ENCODE results near the gene SSB.

Gene SSB

GRCh38 chr2:169765523-169765922 is 33.1 kb upstream of the SSB start:
- no peak overlapping the region for H3K4me3 ChIP-seq (ENCODE audit: low read length)
- no peak overlapping the region for H3K9ac ChIP-seq (ENCODE audit: low read depth, low read length)
- H3K27ac ChIP-seq (ENCODE audit: low read depth, low read length), result no peak overlapping the region
- no peaks in the 10 kb centered on the region for H3K27me3 ChIP-seq (ENCODE audit: insufficient read depth, low read length)
- no peaks in the 10 kb centered on the region for H3K36me3 ChIP-seq (ENCODE audit: insufficient read depth, low read length)
- WGBS, result 92% methylated on average over 6 of the region's 6 CpGs
- no peaks in the 10 kb centered on the region for H3K9me3 ChIP-seq (ENCODE audit: insufficient read depth, low read depth, low read length)
- H3K4me1 ChIP-seq (ENCODE audit: insufficient read depth, low read length), result no peaks in the 10 kb centered on the region

- WGBS, result 52% methylated on average over 12 of the region's 12 CpGs
- no peaks in the 10 kb centered on the region for H3K27me3 ChIP-seq (ENCODE audit: insufficient read depth, low read length)
Measured at GRCh38 chr2:169767243-169767888, 31.3 kb upstream of the SSB start.

GRCh38 chr2:169768262-169768995 is 30.2 kb upstream of the SSB start:
- Histone ChIP-seq H3K4me3 (ENCODE audit: low read length) (no peak overlapping the region), H3K36me3 (ENCODE audit: insufficient read depth, low read length) (no peaks in the 10 kb centered on the region), H3K4me1 (ENCODE audit: insufficient read depth, low read length) (no peaks in the 10 kb centered on the region), H3K9ac (ENCODE audit: low read depth, low read length) (no peak overlapping the region), H3K9me3 (ENCODE audit: insufficient read depth, low read depth, low read length) (no peaks in the 10 kb centered on the region), H3K27me3 (ENCODE audit: insufficient read depth, low read length) (no peaks in the 10 kb centered on the region), H3K27ac (ENCODE audit: low read depth, low read length) (no peak overlapping the region)
- WGBS, result 96% methylated on average over 72 of the region's 72 CpGs

More at GRCh38 chr2:169767243-169767888, 31.3 kb upstream of the SSB start:
- Histone ChIP-seq H3K27ac (ENCODE audit: low read depth, low read length) (no peak overlapping the region), H3K9me3 (ENCODE audit: insufficient read depth, low read depth, low read length) (no peaks in the 10 kb centered on the region), H3K36me3 (ENCODE audit: insufficient read depth, low read length) (no peaks in the 10 kb centered on the region), H3K9ac (ENCODE audit: low read depth, low read length) (no peak overlapping the region), H3K4me3 (ENCODE audit: low read length) (no peak overlapping the region), H3K4me1 (ENCODE audit: insufficient read depth, low read length) (no peaks in the 10 kb centered on the region)

- 96% methylated on average over 5 of the region's 5 CpGs for WGBS
- no peaks in the 10 kb centered on the region for H3K27me3 ChIP-seq (ENCODE audit: insufficient read depth, low read length)
Measured at GRCh38 chr2:169771021-169771420, 27.6 kb upstream of the SSB start.

GRCh38 chr2:169771612-169772011 is 27.1 kb upstream of the SSB start:
- H3K36me3 ChIP-seq (ENCODE audit: insufficient read depth, low read length), result no peaks in the 10 kb centered on the region; the same call in 1 of the 2 replicates
- no peaks in the 10 kb centered on the region for H3K9me3 ChIP-seq (ENCODE audit: insufficient read depth, low read depth, low read length)
- 93% methylated on average over 2 of the region's 2 CpGs for WGBS
- H3K4me3 ChIP-seq (ENCODE audit: low read length), result no peak overlapping the region
- no peaks in the 10 kb centered on the region for H3K27me3 ChIP-seq (ENCODE audit: insufficient read depth, low read length)
- no peak overlapping the region for H3K27ac ChIP-seq (ENCODE audit: low read depth, low read length)
- H3K9ac ChIP-seq (ENCODE audit: low read depth, low read length), result no peak overlapping the region
- H3K4me1 ChIP-seq (ENCODE audit: insufficient read depth, low read length), result no peaks in the 10 kb centered on the region

More at GRCh38 chr2:169771021-169771420, 27.6 kb upstream of the SSB start:
- Histone ChIP-seq H3K4me1 (ENCODE audit: insufficient read depth, low read length) (no peaks in the 10 kb centered on the region), H3K36me3 (ENCODE audit: insufficient read depth, low read length) (no peaks in the 10 kb centered on the region; the same call in 1 of the 2 replicates), H3K9me3 (ENCODE audit: insufficient read depth, low read depth, low read length) (no peaks in the 10 kb centered on the region), H3K27ac (ENCODE audit: low read depth, low read length) (no peak overlapping the region), H3K9ac (ENCODE audit: low read depth, low read length) (no peak overlapping the region), H3K4me3 (ENCODE audit: low read length) (no peak overlapping the region)

- Histone ChIP-seq H3K9ac (ENCODE audit: low read depth, low read length) (no peak overlapping the region), H3K4me3 (ENCODE audit: low read length) (no peak overlapping the region), H3K27me3 (ENCODE audit: insufficient read depth, low read length) (no peaks in the 10 kb centered on the region), H3K36me3 (ENCODE audit: insufficient read depth, low read length) (no peaks in the 10 kb centered on the region; the same call in 1 of the 2 replicates), H3K9me3 (ENCODE audit: insufficient read depth, low read depth, low read length) (no peaks in the 10 kb centered on the region), H3K27ac (ENCODE audit: low read depth, low read length) (no peak overlapping the region), H3K4me1 (ENCODE audit: insufficient read depth, low read length) (no peaks in the 10 kb centered on the region)
- WGBS, result 100% methylated on average over 1 of the region's 2 CpGs
Measured at GRCh38 chr2:169772651-169773050, 26.0 kb upstream of the SSB start.

- H3K36me3 ChIP-seq (ENCODE audit: insufficient read depth, low read length), result no peaks in the 10 kb centered on the region; the same call in 1 of the 2 replicates
- H3K9ac ChIP-seq (ENCODE audit: low read depth, low read length), result no peak overlapping the region
- no peaks in the 10 kb centered on the region for H3K9me3 ChIP-seq (ENCODE audit: insufficient read depth, low read depth, low read length)
- no peak overlapping the region for H3K4me3 ChIP-seq (ENCODE audit: low read length)
- H3K4me1 ChIP-seq (ENCODE audit: insufficient read depth, low read length), result no peaks in the 10 kb centered on the region
- H3K27ac ChIP-seq (ENCODE audit: low read depth, low read length), result no peak overlapping the region
- 94% methylated on average over 3 of the region's 3 CpGs for WGBS
- no peaks in the 10 kb centered on the region for H3K27me3 ChIP-seq (ENCODE audit: insufficient read depth, low read length)
Measured at GRCh38 chr2:169775354-169775753, 23.3 kb upstream of the SSB start.

GRCh38 chr2:169775765-169776164 is 22.9 kb upstream of the SSB start:
- no peak overlapping the region for H3K9ac ChIP-seq (ENCODE audit: low read depth, low read length)
- no peak overlapping the region for H3K27ac ChIP-seq (ENCODE audit: low read depth, low read length)
- H3K27me3 ChIP-seq (ENCODE audit: insufficient read depth, low read length), result no peaks in the 10 kb centered on the region
- H3K4me1 ChIP-seq (ENCODE audit: insufficient read depth, low read length), result no peaks in the 10 kb centered on the region
- H3K36me3 ChIP-seq (ENCODE audit: insufficient read depth, low read length), result no peaks in the 10 kb centered on the region; the same call in 1 of the 2 replicates
- no peak overlapping the region for H3K4me3 ChIP-seq (ENCODE audit: low read length)
- 83% methylated on average over 2 of the region's 2 CpGs for WGBS
- no peaks in the 10 kb centered on the region for H3K9me3 ChIP-seq (ENCODE audit: insufficient read depth, low read depth, low read length)

- Histone ChIP-seq H3K9me3 (ENCODE audit: insufficient read depth, low read depth, low read length) (no peaks in the 10 kb centered on the region), H3K27ac (ENCODE audit: low read depth, low read length) (no peak overlapping the region), H3K27me3 (ENCODE audit: insufficient read depth, low read length) (no peaks in the 10 kb centered on the region), H3K4me3 (ENCODE audit: low read length) (no peak overlapping the region), H3K4me1 (ENCODE audit: insufficient read depth, low read length) (no peaks in the 10 kb centered on the region), H3K36me3 (ENCODE audit: insufficient read depth, low read length) (no peaks in the 10 kb centered on the region; the same call in 1 of the 2 replicates), H3K9ac (ENCODE audit: low read depth, low read length) (no peak overlapping the region)
- 83% methylated on average over 2 of the region's 2 CpGs for WGBS
Measured at GRCh38 chr2:169776252-169776761, 22.4 kb upstream of the SSB start.

GRCh38 chr2:169778446-169778845 is 20.2 kb upstream of the SSB start:
- no peaks in the 10 kb centered on the region; the same call in 1 of the 2 replicates for H3K36me3 ChIP-seq (ENCODE audit: insufficient read depth, low read length)
- H3K9ac ChIP-seq (ENCODE audit: low read depth, low read length), result no peak overlapping the region
- no peak overlapping the region for H3K4me3 ChIP-seq (ENCODE audit: low read length)
- WGBS, result 95% methylated on average over 3 of the region's 3 CpGs
- no peaks in the 10 kb centered on the region for H3K27me3 ChIP-seq (ENCODE audit: insufficient read depth, low read length)
- H3K4me1 ChIP-seq (ENCODE audit: insufficient read depth, low read length), result no peaks in the 10 kb centered on the region
- no peak overlapping the region for H3K27ac ChIP-seq (ENCODE audit: low read depth, low read length)
- H3K9me3 ChIP-seq (ENCODE audit: insufficient read depth, low read depth, low read length), result no peaks in the 10 kb centered on the region

- 92% methylated on average over 2 of the region's 4 CpGs for WGBS
- no peaks in the 10 kb centered on the region for H3K36me3 ChIP-seq (ENCODE audit: insufficient read depth, low read length)
- no peak overlapping the region for H3K27ac ChIP-seq (ENCODE audit: low read depth, low read length)
Measured at GRCh38 chr2:169781249-169782013, 17.2 kb upstream of the SSB start.

More at GRCh38 chr2:169781249-169782013, 17.2 kb upstream of the SSB start:
- Histone ChIP-seq H3K9me3 (ENCODE audit: insufficient read depth, low read depth, low read length) (no peaks in the 10 kb centered on the region), H3K4me1 (ENCODE audit: insufficient read depth, low read length) (no peaks in the 10 kb centered on the region), H3K27me3 (ENCODE audit: insufficient read depth, low read length) (no peaks in the 10 kb centered on the region), H3K4me3 (ENCODE audit: low read length) (no peak overlapping the region), H3K9ac (ENCODE audit: low read depth, low read length) (no peak overlapping the region)
